GM20431 (cell line): ENCODE data around the gene RFX2.
"Not testable (repeated sequence)": the region's sequence is repeated elsewhere in the genome, so short reads cannot be mapped to it uniquely, and the experiment has no call there.

ENCODE experiments used
- in situ Hi-C: fragments of 300-500 bp; cut with MseI, MboI; formaldehyde crosslinking; loops from one replicate; pipeline ENCODE4 v1.15.0; 2020; ENCODE audit warnings: low sequenced_read_pairs; ENCODE audit not compliant: unreplicated experiment

The RFX2 gene

GRCh38 chr19:6044056-6044805, 66.1 kb downstream of the RFX2 start:
- in situ Hi-C loops = loop anchor here (5.0 kb wide), 1 partner anchor 78 kb away; no protein-coding TSS in a partner anchor

- in situ Hi-C loops = loop anchor here (5.0 kb wide), 1 partner anchor 79 kb away; no protein-coding TSS in a partner anchor
These were observed 67.2 kb downstream of the RFX2 start for GRCh38 chr19:6042776-6043726.

GRCh38 chr19:6041991-6042481, 68.3 kb downstream of the RFX2 start:
- in situ Hi-C loops = loop anchor here (5.0 kb wide), 1 partner anchor 80 kb away; no protein-coding TSS in a partner anchor

GRCh38 chr19:6041071-6041470, 69.2 kb downstream of the RFX2 start:
- in situ Hi-C loops = loop anchor here (5.0 kb wide), 1 partner anchor 81 kb away; no protein-coding TSS in a partner anchor

GRCh38 chr19:6039566-6040225, 70.6 kb downstream of the RFX2 start:
- in situ Hi-C loops = loop anchor here (5.0 kb wide), 1 partner anchor 83 kb away; no protein-coding TSS in a partner anchor

GRCh38 chr19:6038634-6039405, 71.5 kb downstream of the RFX2 start:
- in situ Hi-C loops = no loop called here

- in situ Hi-C loops = no loop called here
These were observed 75.3 kb downstream of the RFX2 start for GRCh38 chr19:6035026-6035425.

- in situ Hi-C loops = no loop called here
These were observed 75.8 kb downstream of the RFX2 start for GRCh38 chr19:6034512-6034911.

- in situ Hi-C loops = no loop called here
These were observed 76.5 kb downstream of the RFX2 start for GRCh38 chr19:6033744-6034264.

- in situ Hi-C loops = no loop called here
These were observed 77.5 kb downstream of the RFX2 start for GRCh38 chr19:6032827-6033226.

- in situ Hi-C loops = no loop called here
These were observed 77.9 kb downstream of the RFX2 start for GRCh38 chr19:6032381-6032780.

- in situ Hi-C loops = no loop called here
These were observed 80.1 kb downstream of the RFX2 start for GRCh38 chr19:6030214-6030507.

- in situ Hi-C loops = no loop called here
These were observed 83.7 kb downstream of the RFX2 start for GRCh38 chr19:6026390-6027227.

- in situ Hi-C loops = not testable (repeated sequence)
These were observed 85.5 kb downstream of the RFX2 start for GRCh38 chr19:6024756-6025155.

GRCh38 chr19:6023936-6024335, 86.4 kb downstream of the RFX2 start:
- in situ Hi-C loops = no loop called here

GRCh38 chr19:6023085-6023682, 87.1 kb downstream of the RFX2 start:
- in situ Hi-C loops = no loop called here

GRCh38 chr19:6022570-6023064, 87.7 kb downstream of the RFX2 start:
- in situ Hi-C loops = no loop called here
